Measurements from ENCODE around the gene FUT2. TPM values are rescaled to one million over a fixed set of nuclear protein-coding genes. Genes with fewer than 3 reads are reported as not detected.
"Not testable (repeated sequence)": the region's sequence is repeated elsewhere in the genome, so short reads cannot be mapped to it uniquely, and the experiment has no call there.

Gene FUT2
- total and polyA plus RNA-seq, 2 experiments from 2014 or later, result 12.4 to 16.9 TPM

- no peak overlapping the region for H2AFZ ChIP-seq
- H3K9me2 ChIP-seq (replicated peaks; ENCODE audit: insufficient read depth), result no peaks in the 10 kb centered on the region
Observed at GRCh38 chr19:48683349-48683748, 12.4 kb upstream of the FUT2 start.

GRCh38 chr19:48685583-48685982 lies 10.2 kb upstream of the FUT2 start:
- WGBS (ENCODE audit: low lambda C conversion rate, missing lambda C conversion rate), result 80% methylated on average over 9 of the region's 9 CpGs
- H2AFZ ChIP-seq, result no peak overlapping the region

More at GRCh38 chr19:48683349-48683748, 12.4 kb upstream of the FUT2 start:
- no peak overlapping the region for H3K4me2 ChIP-seq
- no peaks in the 10 kb centered on the region for H4K20me1 ChIP-seq (ENCODE audit: insufficient read depth, poor library complexity, severe bottlenecking)
- H3K27me3 ChIP-seq, result no peaks in the 10 kb centered on the region
- H3K9me3 ChIP-seq (ENCODE audit: low read depth), result no peaks in the 10 kb centered on the region
- peaks cover 20% of the 10 kb centered on the region for H3K4me1 ChIP-seq (ENCODE audit: insufficient read depth)
- DNase-seq (ENCODE audit: low spot score), result no peak
- no peaks in the 10 kb centered on the region for H3K79me2 ChIP-seq
- TF ChIP-seq EZH2 (IDR thresholded peaks at IDR 0.05; ENCODE audit: borderline replicate concordance) (no peak), EZH2phosphoT487 (IDR thresholded peaks at IDR 0.05; ENCODE audit: low read depth, severe bottlenecking, unreplicated experiment) (no peak), CTCF (IDR thresholded peaks at IDR 0.05; ENCODE audit: poor library complexity) (no peak)
- no peak overlapping the region for H3K4me3 ChIP-seq
- H3K27ac ChIP-seq, result no peak overlapping the region
- H3K36me3 ChIP-seq (replicated peaks; ENCODE audit: insufficient read depth, low read depth), result no peaks in the 10 kb centered on the region
- WGBS (ENCODE audit: low lambda C conversion rate, missing lambda C conversion rate), result 94% methylated on average over 11 of the region's 11 CpGs

GRCh38 chr19:48686088-48686487 lies 9.7 kb upstream of the FUT2 start:
- no peaks in the 10 kb centered on the region for H4K20me1 ChIP-seq (ENCODE audit: insufficient read depth, poor library complexity, severe bottlenecking)
- 92% methylated on average over 3 of the region's 3 CpGs for WGBS (ENCODE audit: low lambda C conversion rate, missing lambda C conversion rate)
- DNase-seq (ENCODE audit: low spot score), result no peak

More at GRCh38 chr19:48685583-48685982, 10.2 kb upstream of the FUT2 start:
- Histone ChIP-seq H3K9me2 (replicated peaks; ENCODE audit: insufficient read depth) (no peaks in the 10 kb centered on the region), H3K79me2 (no peaks in the 10 kb centered on the region), H3K4me1 (ENCODE audit: insufficient read depth) (peaks cover 21% of the 10 kb centered on the region), H3K27me3 (no peaks in the 10 kb centered on the region), H3K9me3 (ENCODE audit: low read depth) (no peaks in the 10 kb centered on the region), H4K20me1 (ENCODE audit: insufficient read depth, poor library complexity, severe bottlenecking) (no peaks in the 10 kb centered on the region), H3K4me2 (no peak overlapping the region), H3K36me3 (replicated peaks; ENCODE audit: insufficient read depth, low read depth) (no peaks in the 10 kb centered on the region), H3K27ac (peak overlapping the region; percentile 12), H3K4me3 (no peak overlapping the region)
- DNase-seq (ENCODE audit: low spot score), result peak; percentile 35
- no peak for TF ChIP-seq CTCF (IDR thresholded peaks at IDR 0.05; ENCODE audit: poor library complexity)
- TF ChIP-seq EZH2 (IDR thresholded peaks at IDR 0.05; ENCODE audit: borderline replicate concordance), result no peak
- TF ChIP-seq EZH2phosphoT487 (IDR thresholded peaks at IDR 0.05; ENCODE audit: low read depth, severe bottlenecking, unreplicated experiment), result no peak

GRCh38 chr19:48686637-48687036 lies 9.1 kb upstream of the FUT2 start:
- not testable (repeated sequence) for H4K20me1 ChIP-seq (ENCODE audit: insufficient read depth, poor library complexity, severe bottlenecking); H3K36me3 ChIP-seq (replicated peaks; ENCODE audit: insufficient read depth, low read depth); H3K4me2 ChIP-seq; H3K9me2 ChIP-seq (replicated peaks; ENCODE audit: insufficient read depth); H3K79me2 ChIP-seq; DNase-seq (ENCODE audit: low spot score); H3K27me3 ChIP-seq; H3K9me3 ChIP-seq (ENCODE audit: low read depth); H3K27ac ChIP-seq; H2AFZ ChIP-seq; H3K4me3 ChIP-seq
- WGBS (ENCODE audit: low lambda C conversion rate, missing lambda C conversion rate), result 98% methylated on average over 7 of the region's 7 CpGs
- peaks cover 21% of the 10 kb centered on the region for H3K4me1 ChIP-seq (ENCODE audit: insufficient read depth)

More at GRCh38 chr19:48686088-48686487, 9.7 kb upstream of the FUT2 start:
- Histone ChIP-seq H2AFZ (no peak overlapping the region), H3K9me2 (replicated peaks; ENCODE audit: insufficient read depth) (no peaks in the 10 kb centered on the region), H3K9me3 (ENCODE audit: low read depth) (no peaks in the 10 kb centered on the region), H3K4me3 (no peak overlapping the region), H3K79me2 (no peaks in the 10 kb centered on the region), H3K36me3 (replicated peaks; ENCODE audit: insufficient read depth, low read depth) (no peaks in the 10 kb centered on the region), H3K27ac (no peak overlapping the region), H3K27me3 (no peaks in the 10 kb centered on the region), H3K4me1 (ENCODE audit: insufficient read depth) (peaks cover 21% of the 10 kb centered on the region), H3K4me2 (no peak overlapping the region)
- no peak for TF ChIP-seq EZH2 (IDR thresholded peaks at IDR 0.05; ENCODE audit: borderline replicate concordance)
- TF ChIP-seq EZH2phosphoT487 (IDR thresholded peaks at IDR 0.05; ENCODE audit: low read depth, severe bottlenecking, unreplicated experiment), result no peak
- TF ChIP-seq CTCF (IDR thresholded peaks at IDR 0.05; ENCODE audit: poor library complexity), result no peak
